GM21515 (cell line): ENCODE data around the gene NEK5.

Experiments
- ATAC-seq: cut with Tn5 transposase; IDR thresholded peaks from one replicate; pipeline ENCODE4 v1.9.1; 2021; ENCODE audit not compliant: unreplicated experiment

Gene NEK5

GRCh38 chr13:52011632-52012511 is 117.0 kb downstream of the NEK5 start, which contains the start of gene ALG11:
TSS of gene ALG11 (plus strand) at chr13:52012398. CDS start at chr13:52012419, 21 bp downstream.
- peak; percentile 99 for ATAC-seq

GRCh38 chr13:52010890-52011631 is 117.8 kb downstream of the NEK5 start, which contains the start of gene ATP7B:
TSS of gene ATP7B (minus strand) at chr13:52011450. CDS start at chr13:52011337, 113 bp downstream.
- ATAC-seq = peak; percentile 1

GRCh38 chr13:52009946-52010345 is 118.9 kb downstream of the NEK5 start:
- ATAC-seq = no peak

- no peak for ATAC-seq
Observed at GRCh38 chr13:52006523-52007245, 122.2 kb downstream of the NEK5 start.

- no peak for ATAC-seq
Observed at GRCh38 chr13:52005841-52006522, 122.9 kb downstream of the NEK5 start.

- ATAC-seq = no peak
Observed at GRCh38 chr13:52004511-52005170, 124.2 kb downstream of the NEK5 start.

GRCh38 chr13:52003541-52003940 is 125.3 kb downstream of the NEK5 start:
- no peak for ATAC-seq

GRCh38 chr13:52002361-52002760 is 126.5 kb downstream of the NEK5 start:
- ATAC-seq = no peak

GRCh38 chr13:52001120-52001731 is 127.6 kb downstream of the NEK5 start:
- peak; percentile 82 for ATAC-seq

GRCh38 chr13:51999921-52000320 is 129.0 kb downstream of the NEK5 start:
- ATAC-seq = no peak

- no peak for ATAC-seq
Observed at GRCh38 chr13:51999510-51999911, 129.4 kb downstream of the NEK5 start.

- no peak for ATAC-seq
Observed at GRCh38 chr13:51998723-51999509, 130.0 kb downstream of the NEK5 start.

GRCh38 chr13:51997641-51998330 is 131.1 kb downstream of the NEK5 start:
- no peak for ATAC-seq

GRCh38 chr13:51997186-51997585 is 131.7 kb downstream of the NEK5 start:
- no peak for ATAC-seq

GRCh38 chr13:51996641-51997040 is 132.2 kb downstream of the NEK5 start:
- no peak for ATAC-seq

- ATAC-seq = no peak
Observed at GRCh38 chr13:51995677-51996551, 133.0 kb downstream of the NEK5 start.

GRCh38 chr13:51993713-51994112 is 135.2 kb downstream of the NEK5 start:
- ATAC-seq = no peak
